MM.1S (cell line): ENCODE data around the gene NRG3.

Experiments
- DNase-seq: peaks from one replicate; pipeline ENCODE4 v3.0.0-alpha.2; 2015
- H2AFZ ChIP-seq: fragments of 300-600 bp; sonication (generic); 2 replicates; pipeline ENCODE4 v1.6.0; 2016; ENCODE audit warnings: antibody characterized with exemption, low read length
- H3F3A ChIP-seq: fragments of 300-600 bp; sonication (generic); 2 replicates; pipeline ENCODE4 v1.6.1; 2016; ENCODE audit warnings: mild to moderate bottlenecking, antibody characterized with exemption, low read length, moderate library complexity, mixed read lengths; ENCODE audit not compliant: insufficient read depth
- H3K27ac ChIP-seq: fragments of 300-600 bp; sonication (generic); 2 replicates; pipeline ENCODE4 v1.5.1; 2016; ENCODE audit warnings: mild to moderate bottlenecking, low read length
- H3K27me3 ChIP-seq: fragments of 300-600 bp; sonication (generic); replicated peaks from 2 replicates; pipeline ENCODE4 v1.6.0; 2016; ENCODE audit warnings: low read length; ENCODE audit not compliant: insufficient read depth
- H3K36me3 ChIP-seq: fragments of 300-600 bp; sonication (generic); replicated peaks from 2 replicates; pipeline ENCODE4 v1.6.1; 2016; ENCODE audit warnings: mild to moderate bottlenecking, low read length, mixed read lengths; ENCODE audit not compliant: insufficient read depth
- H3K4me1 ChIP-seq: fragments of 300-600 bp; sonication (generic); 2 replicates; pipeline ENCODE4 v1.6.1; 2016; ENCODE audit warnings: low read length, mixed read lengths
- H3K4me2 ChIP-seq: fragments of 300-600 bp; sonication (generic); 2 replicates; pipeline ENCODE4 v1.6.0; 2016; ENCODE audit warnings: low read depth, low read length
- H3K4me3 ChIP-seq: fragments of 300-600 bp; sonication (generic); 2 replicates; pipeline ENCODE4 v1.5.1; 2016; ENCODE audit warnings: low read length, mixed read lengths
- H3K79me2 ChIP-seq: fragments of 300-600 bp; sonication (generic); 2 replicates; pipeline ENCODE4 v1.6.1; 2016; ENCODE audit warnings: mixed run types, low read length, mixed read lengths
- H3K9ac ChIP-seq: fragments of 300-600 bp; sonication (generic); 2 replicates; pipeline ENCODE4 v1.6.1; 2016; ENCODE audit warnings: low read length, mixed read lengths
- H3K9me2 ChIP-seq: fragments of 300-600 bp; sonication (generic); replicated peaks from 2 replicates; pipeline ENCODE4 v1.6.1; 2016; ENCODE audit warnings: mild to moderate bottlenecking, low read length, mixed read lengths; ENCODE audit not compliant: insufficient read depth
- H3K9me3 ChIP-seq: fragments of 300-600 bp; sonication (generic); replicated peaks from 2 replicates; pipeline ENCODE4 v1.6.1; 2016; ENCODE audit warnings: mild to moderate bottlenecking, low read length, mixed read lengths; ENCODE audit not compliant: insufficient read depth
- H4K20me1 ChIP-seq: fragments of 300-600 bp; sonication (generic); 2 replicates; pipeline ENCODE4 v1.6.1; 2016; ENCODE audit warnings: mild to moderate bottlenecking, low read length, moderate library complexity, mixed read lengths; ENCODE audit not compliant: insufficient read depth
- EZH2 ChIP-seq: fragments of 300-600 bp; sonication (generic); optimal IDR thresholded peaks from 2 replicates; pipeline ENCODE3; 2017; ENCODE audit warnings: low read depth, mild to moderate bottlenecking, antibody characterized with exemption, low read length, mixed read lengths
- EZH2phosphoT487 ChIP-seq: fragments of 300-600 bp; sonication (generic); IDR thresholded peaks from 2 replicates; pipeline ENCODE4 v1.6.1; 2018; ENCODE audit warnings: antibody characterized with exemption, low read length
- TF ChIP-seq, protein P1 (sequence below): fragments of 300-600 bp; sonication (generic); IDR thresholded peaks from 2 replicates; pipeline ENCODE4 v1.5.1; 2016; ENCODE audit warnings: antibody characterized with exemption, low read length, mixed read lengths

The NRG3 gene

DNA sequence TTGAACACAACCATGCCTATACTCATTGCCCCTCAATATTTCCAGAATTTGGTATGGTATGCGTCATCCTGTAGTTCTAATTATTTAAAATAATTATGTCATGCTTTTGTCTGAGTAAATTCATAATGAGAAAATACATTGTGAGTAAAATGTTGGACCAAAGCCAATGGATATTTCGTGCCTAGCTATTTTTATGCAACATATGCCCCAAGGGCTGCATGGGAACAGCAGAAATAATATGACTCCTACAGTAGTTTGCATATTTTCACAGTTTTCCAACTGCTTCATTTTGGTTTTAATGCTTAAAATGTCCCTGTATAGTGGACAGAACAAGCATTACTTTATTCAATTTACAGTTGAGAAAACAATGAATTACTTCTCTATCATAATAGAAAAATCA is 1148.7 kb downstream of the NRG3 start:
- Histone ChIP-seq H4K20me1 (no peaks in the 10 kb centered on the region), H3F3A (no peaks in the 10 kb centered on the region), H3K4me3 (no peak overlapping the region), H3K9ac (no peak overlapping the region), H3K9me2 (no peaks in the 10 kb centered on the region), H3K4me1 (no peaks in the 10 kb centered on the region), H2AFZ (no peak overlapping the region), H3K79me2 (no peaks in the 10 kb centered on the region), H3K9me3 (no peaks in the 10 kb centered on the region), H3K27me3 (no peaks in the 10 kb centered on the region), H3K36me3 (no peaks in the 10 kb centered on the region), H3K4me2 (no peak overlapping the region), H3K27ac (no peak overlapping the region)
- TF ChIP-seq, protein P1, sequence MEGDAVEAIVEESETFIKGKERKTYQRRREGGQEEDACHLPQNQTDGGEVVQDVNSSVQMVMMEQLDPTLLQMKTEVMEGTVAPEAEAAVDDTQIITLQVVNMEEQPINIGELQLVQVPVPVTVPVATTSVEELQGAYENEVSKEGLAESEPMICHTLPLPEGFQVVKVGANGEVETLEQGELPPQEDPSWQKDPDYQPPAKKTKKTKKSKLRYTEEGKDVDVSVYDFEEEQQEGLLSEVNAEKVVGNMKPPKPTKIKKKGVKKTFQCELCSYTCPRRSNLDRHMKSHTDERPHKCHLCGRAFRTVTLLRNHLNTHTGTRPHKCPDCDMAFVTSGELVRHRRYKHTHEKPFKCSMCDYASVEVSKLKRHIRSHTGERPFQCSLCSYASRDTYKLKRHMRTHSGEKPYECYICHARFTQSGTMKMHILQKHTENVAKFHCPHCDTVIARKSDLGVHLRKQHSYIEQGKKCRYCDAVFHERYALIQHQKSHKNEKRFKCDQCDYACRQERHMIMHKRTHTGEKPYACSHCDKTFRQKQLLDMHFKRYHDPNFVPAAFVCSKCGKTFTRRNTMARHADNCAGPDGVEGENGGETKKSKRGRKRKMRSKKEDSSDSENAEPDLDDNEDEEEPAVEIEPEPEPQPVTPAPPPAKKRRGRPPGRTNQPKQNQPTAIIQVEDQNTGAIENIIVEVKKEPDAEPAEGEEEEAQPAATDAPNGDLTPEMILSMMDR, result no peak
- no peak for TF ChIP-seq EZH2phosphoT487
- no peak for TF ChIP-seq EZH2
- no peak for DNase-seq
